Midbrain (tissue), 1 donor: ENCODE results near the gene PPP1R9B.

Experiments
- DNase-seq: peaks from one replicate; lab custom pipeline; 2025; lab: John Stamatoyannopoulos, UW

Gene PPP1R9B

DNA sequence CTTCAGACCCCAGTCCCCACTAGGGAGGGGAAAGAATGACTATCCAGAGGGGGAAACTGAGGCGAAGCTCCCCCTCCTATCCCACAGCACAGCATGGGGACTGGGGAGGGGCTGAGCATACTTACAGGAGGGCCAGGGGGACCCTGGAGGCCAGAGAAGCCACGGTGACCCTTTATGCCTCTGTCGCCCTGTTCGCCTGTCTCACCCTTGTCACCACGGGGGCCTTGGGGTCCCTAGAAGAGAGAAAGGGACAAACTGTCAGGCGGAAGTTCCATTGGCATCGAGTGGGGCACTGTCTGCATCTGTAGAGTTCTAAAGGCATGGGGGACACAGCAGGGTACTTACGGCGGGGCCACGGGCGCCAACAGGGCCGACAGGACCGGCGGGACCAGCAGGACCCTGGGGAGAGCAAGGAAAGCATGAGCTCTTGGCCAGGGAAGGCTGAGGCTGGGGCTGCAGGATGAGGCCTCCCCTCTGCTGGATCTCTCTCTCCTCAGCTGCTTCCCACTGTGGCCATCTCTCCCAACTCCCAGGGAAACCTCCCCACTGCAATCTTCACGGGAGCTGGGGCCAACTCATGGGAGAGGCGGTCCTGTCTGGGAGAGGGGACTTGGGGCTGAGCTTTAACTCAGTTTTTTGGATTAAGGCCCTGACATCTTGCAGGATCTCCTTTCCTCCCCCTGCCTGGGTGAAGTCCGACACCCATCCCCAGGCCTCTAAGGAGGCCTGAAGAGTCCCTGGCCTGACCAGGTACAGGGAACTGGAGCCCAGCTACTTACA, 37.5 kb upstream of the PPP1R9B start:
- DNase-seq: no peak

DNA sequence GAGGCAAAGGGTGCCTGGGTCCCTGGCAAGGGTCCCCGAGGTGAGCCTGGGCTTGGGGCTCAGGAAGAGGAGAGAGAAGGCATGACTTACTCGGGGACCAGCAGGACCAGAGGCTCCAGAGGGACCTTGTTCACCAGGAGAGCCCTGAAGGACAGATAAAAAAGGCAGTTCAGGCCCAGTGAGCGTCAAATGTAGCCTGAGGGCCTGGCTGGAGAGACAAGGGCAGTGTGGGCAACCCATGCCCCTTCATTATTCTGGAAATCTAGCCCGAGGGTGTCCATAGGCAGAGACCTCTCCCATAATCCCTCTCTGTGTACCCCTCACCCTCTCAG, 36.9 kb upstream of the PPP1R9B start:
- no peak for DNase-seq

DNA sequence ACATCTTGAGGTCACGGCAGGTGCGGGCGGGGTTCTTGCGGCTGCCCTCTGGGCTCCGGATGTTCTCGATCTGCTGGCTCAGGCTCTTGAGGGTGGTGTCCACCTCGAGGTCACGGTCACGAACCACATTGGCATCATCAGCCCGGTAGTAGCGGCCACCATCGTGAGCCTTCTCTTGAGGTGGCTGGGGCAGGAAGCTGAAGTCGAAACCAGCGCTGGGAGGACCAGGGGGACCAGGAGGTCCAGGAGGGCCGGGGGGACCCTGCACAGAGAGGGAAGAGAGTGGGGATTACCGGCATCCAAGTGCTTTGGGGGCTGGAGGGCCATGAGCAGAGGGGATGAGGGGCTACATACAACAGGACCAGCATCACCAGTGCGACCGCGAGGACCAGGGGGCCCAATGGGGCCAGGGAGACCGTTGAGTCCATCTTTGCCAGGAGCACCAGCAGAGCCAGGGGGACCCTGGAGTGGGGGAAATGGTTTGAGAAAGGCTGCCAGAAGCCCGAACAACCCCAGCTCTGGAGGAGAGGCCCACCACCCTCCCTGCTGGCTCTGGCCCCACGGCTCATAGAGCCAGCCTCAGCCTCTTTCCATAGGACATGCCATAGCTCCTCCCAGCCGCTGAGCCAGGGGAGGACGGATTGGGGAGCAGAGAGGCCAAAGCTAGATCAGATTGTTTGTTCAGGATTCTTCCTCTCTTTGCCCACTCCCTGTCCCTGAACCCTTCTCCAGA, 36.4 kb upstream of the PPP1R9B start:
- DNase-seq: no peak

DNA sequence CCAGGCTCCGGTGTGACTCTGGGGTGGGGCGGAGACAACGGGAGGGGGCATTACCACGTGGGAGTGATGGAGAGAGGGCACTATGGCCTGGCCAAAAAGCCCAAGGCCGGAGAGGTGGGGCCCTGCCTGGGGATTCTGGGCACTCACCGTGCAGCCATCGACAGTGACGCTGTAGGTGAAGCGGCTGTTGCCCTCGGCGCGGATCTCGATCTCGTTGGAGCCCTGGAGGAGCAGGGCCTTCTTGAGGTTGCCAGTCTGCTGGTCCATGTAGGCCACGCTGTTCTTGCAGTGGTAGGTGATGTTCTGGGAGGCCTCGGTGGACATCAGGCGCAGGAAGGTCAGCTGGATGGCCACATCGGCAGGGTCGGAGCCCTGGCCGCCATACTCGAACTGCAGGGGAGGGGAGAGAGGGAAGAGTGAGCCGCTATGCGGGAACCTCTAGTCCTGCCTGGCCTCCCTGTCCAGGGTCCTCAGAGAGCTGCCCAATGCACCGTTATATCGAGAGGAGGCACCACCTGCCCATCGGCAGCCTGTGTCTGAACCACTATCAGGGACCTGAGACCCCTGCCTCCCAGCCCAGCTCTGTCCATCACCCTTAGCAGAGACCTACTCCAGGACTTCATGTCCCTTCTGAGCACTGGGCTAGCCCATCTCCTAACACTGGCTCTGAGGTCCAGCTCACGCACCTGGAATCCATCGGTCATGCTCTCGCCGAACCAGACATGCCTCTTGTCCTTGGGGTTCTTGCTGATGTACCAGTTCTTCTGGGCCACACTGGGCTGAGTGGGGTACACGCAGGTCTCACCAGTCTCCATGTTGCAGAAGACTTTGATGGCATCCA, 35.4 kb upstream of the PPP1R9B start:
- no peak for DNase-seq

DNA sequence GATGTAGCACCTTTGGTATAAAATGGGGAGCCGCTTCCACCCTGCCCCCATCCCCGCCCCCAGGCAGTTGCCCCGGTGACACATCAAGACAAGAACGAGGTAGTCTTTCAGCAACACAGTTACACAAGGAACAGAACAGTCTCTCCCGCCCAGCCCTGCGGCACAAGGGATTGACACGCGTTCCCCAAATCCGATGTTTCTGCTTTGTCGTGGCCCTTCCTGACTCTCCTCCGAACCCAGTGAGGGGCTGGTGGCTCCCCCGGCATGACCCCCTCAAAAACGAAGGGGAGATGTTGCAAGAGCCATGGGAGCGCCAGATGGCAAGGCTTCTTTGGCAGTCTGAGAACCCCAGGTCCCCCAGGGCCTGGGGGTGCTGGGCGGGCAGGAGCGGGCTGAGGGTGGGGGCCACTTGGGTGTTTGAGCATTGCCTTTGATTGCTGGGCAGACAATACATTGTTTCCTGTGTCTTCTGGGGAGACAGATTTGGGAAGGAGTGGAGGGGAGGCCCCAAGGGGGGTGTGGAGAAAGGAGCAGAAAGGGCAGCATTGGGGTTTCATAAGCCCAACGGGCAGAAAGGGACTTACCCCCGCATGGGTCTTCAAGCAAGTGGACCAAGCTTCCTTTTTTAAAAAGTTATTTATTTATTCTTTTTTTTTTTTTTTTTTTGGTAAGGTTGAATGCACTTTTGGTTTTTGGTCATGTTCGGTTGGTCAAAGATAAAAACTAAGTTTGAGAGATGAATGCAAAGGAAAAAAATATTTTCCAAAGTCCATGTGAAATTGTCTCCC, 34.3 kb upstream of the PPP1R9B start:
- DNase-seq: no peak

DNA sequence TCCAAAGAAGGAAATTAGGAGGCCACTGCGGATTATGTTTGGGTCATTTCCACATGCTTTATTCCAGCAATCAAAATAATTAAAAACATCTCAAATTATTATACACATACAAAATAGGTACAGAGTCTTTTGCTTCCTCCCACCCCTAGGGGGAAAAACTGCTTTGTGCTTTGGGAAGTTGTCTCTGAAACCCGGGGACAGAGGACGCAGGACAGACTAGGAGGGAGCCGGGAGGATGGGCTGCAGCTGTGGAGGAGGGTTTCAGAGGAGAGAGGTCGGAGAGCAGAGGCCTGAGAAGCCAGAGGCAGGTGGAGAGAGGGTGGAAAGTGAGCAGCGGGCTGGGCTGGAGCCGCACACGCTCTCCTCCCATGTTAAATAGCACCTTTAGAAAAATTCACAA, 33.6 kb upstream of the PPP1R9B start:
- DNase-seq: no peak

DNA sequence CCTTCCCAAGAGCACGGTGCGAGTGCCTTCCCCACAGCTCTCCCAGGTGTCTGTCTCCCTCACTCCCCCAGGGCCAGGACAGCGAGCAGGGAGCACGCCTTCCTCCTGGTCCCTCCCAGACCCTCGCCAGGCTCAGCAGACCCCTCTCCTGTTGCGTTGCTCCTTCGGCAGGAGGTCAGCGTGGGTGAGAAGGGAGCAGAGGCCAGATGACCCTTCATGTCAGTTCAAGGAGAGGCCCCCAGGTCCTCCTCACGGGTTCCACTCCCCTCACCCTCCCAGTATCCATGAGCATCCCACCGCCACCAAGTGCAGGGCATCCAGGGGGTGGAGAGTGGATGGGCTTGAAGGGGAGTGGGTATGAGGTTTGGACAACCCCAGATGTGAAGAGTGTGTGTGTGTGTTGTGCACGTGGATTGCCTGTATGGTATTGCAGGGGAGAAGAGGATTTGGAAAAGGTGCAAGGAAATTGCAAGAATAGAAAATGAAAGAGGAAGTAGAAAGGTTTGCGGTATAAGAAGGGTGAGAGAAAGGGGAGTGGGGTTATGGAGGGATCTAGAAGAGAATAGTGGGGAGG, 33.0 kb upstream of the PPP1R9B start:
- DNase-seq: no peak

DNA sequence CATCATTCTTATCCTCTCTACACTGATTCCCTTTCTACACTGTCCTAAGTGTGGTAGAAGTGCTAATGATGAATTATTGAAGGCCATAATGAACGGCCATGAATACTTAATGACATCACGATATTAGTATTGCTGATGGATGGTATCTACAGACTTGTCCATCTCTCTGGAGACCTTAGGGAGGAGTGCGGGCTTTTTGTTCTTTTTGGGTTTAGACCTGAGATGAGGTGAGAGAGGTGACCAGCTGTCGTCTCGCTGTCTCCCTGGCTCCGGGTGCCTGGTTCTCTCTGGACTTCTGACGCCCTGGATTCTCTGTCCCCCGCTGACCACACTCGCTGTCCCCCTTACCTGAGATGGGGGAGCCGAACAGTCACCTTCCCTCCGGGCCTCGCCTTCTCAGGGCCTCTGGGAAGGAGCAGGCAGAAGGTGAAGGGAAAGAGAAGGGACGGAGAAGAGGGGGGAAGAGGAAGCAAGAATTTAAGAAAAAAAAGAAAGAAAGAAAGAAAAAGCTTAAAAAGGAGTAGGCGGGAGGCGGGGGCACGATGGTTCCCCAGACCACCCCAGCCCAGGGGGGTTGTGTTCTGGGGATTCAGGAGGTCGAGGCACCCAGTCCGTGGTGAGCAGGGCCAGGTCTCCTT, 32.4 kb upstream of the PPP1R9B start:
- DNase-seq: no peak

DNA sequence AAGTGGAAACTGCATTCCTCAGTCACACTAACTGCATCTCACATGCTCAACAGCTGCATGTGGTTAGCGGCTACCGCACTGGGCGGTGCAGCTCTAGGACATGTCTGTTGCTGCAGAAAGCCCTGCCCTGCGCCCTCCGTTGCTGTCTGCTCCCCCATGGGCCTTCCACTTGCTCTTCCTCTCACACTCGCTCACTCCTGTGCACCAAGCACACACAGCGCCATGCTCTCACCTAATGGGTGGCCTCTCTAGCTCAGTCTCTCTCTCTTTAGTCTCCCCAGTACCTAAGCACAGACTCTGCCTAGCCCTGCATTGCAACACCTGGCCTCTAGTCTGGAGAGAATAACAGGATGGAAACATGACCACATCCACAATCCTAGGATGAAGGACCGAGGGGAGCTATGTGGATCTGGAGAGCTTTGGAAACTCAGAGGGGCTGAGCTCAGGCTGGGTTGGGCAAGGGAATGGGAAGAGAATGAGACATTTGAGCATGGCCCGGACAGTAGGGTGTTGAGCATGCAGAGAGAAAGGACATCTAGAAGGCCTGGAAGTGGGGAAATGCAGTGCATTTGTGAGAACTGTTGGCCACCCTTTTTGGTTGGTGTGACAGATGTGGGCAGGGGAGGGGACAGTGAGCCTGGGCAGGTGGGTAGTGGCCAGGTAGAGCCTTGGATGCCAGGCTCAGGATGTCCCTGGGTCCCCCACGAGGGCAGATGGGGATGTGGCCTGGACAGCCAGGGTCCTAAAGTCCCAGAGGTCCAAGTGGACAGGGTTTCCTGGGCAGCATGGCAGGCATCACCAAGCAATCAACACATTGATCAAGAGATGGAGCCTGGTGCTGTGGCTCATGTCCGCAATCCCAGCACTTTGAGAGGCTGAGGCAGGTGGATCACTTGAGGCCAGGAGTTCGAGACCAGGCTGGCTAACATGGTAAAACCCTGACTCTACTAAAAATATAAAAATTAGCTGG, 31.4 kb upstream of the PPP1R9B start:
- DNase-seq: no peak

DNA sequence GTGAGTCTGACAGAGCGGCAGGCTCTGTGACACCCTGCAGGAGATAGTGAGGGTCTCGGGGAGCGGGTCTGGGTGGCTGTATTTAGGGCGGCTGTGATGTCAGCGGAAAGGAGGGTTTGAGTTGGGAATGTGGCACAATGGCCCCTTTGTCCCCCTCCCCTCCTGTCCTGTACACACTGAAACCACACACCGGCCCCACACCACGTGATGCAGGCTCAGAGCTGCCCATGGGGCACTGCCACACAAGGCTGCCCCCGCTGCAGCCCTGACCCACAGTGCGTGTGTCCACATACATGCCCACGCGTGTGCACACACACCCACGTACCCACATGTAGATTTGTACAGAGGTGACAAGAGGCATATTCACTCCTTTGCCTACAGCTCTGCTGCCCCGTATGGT, 30.7 kb upstream of the PPP1R9B start:
- peak; percentile 66 for DNase-seq

DNA sequence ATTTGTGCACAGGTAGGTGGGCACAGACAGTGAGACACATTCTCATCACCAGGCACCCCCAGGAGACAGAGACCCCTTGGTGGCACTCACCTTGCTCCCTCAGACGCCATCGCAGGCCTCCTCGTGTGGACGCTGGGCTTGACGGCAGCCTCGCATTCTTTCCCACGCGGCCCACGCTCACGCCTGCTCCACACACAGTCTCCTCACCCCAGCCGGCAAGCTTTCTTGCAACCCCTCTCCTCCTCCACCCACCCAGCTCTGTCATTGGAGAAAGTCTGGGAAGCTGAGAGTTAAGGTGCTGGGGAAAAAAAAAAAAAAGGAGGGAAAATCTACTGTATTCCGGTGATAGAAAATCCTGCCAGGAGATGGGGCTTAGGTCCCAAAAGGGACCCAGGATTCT, 30.1 kb upstream of the PPP1R9B start:
- no peak for DNase-seq

DNA sequence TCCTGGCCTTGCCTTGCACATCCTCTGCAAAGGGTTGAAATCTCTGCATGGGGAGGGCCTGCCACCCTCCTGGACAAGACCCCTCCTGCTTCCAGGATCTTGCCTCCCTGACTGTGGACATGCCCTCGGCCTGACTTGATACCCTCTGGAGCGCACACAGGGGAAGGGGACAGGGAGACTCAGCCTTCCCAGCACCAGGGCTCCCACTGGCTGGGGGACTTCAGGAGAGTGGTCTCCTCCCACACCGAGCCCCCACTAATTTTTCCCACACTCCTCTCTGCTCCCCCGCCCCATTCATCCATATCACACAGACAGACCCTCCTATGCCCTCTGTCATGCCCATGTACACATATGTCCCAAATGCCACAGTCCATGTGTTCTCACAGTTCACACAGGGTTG, 29.6 kb upstream of the PPP1R9B start:
- DNase-seq: no peak

DNA sequence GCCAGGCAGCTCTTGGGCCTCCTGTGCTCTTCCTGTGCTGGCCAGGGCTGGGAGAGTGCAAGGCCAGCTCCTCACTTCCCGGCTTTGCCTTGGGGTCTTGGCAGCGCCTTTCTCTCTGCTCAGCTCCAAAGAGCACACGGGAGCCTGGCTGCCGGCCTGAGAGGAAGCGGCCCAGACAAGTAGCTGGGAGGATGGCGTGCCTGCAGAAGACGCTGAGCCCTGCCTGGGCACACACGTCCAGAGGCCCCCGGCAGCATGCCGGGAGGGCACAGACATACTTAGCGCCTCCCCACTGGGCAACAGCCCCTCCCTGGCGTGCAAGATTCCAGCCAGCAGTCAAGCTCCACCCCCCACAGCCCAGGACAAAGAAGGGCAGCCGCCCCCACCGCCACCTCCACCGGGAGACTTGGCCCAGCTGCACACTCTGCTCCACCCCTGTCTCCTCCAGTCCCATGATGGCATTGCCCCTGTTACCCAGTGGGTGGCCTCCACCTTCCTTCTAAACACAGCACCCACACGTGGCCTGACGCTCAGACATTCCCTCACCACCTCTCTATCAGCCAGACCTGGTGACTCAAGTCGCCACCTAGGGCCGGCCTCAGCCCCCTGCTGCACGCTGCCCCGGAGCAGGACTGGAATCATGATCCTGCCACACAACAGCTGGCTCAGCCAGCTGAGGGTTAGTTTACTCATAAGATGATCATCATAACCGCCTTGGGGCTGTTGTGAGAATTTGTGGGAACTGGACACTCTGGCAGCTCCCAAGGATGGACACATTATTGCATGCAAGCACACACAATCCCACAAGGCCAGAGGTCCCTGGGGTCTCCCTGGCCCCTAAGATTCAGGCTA, 27.7 kb upstream of the PPP1R9B start:
- DNase-seq: peak; percentile 43

DNA sequence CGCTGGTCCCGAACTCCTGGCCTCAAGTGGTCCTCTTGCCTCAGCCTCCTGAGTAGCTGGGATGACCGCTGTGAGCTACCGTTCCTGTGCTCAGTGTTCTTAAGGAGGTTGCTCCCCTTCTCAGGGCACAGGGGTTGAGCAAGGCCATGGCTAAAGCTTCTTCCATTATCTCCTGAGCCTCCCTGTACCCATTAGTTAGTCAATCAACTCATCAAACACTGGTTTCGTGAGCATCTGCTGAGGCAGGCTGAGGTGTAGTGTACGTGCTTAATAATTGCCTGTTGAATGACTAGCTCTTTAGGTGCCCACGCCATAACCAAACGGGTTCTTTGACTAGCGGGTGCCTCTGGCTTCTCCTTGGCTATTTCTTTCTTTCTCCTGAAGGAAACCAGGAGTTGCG, 27.0 kb upstream of the PPP1R9B start:
- no peak for DNase-seq

DNA sequence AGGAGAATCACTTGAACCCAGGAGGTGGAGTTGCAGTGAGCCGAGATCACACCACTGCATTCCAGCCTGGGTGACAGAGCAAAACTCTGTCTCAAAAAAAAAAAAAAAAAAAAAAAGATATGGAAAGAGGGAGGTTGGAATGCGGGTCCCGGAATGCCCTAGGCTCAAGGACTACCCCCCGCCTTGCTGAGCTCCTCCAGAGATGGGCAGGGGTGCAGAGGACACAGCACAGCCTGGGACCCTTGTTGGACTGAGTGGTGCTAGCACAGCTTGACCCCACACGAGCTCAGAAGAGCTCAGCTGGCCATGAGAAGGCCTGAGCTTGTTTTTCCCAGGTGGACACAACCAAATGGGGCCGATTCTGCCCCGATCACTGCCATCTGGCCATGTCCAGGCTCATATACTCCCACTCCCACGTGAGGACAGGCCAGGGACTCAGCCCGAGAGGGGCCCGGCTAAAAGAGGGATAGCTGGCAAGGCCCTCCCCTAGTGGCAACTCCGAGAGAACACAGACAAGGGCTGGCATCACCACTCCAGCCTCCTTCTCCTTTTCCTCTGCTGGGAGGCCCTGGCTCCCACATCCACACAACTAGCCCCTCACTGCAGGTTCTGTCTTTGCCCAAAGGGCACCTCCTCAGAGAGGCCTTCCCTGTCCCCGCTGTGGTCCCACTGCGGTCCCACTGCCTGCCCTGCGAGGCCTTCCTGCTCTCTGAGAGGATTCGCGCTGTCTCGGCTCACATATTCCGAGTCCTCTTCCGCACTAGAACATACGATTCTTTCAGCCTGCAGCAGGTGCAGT, 26.3 kb upstream of the PPP1R9B start:
- DNase-seq: no peak

DNA sequence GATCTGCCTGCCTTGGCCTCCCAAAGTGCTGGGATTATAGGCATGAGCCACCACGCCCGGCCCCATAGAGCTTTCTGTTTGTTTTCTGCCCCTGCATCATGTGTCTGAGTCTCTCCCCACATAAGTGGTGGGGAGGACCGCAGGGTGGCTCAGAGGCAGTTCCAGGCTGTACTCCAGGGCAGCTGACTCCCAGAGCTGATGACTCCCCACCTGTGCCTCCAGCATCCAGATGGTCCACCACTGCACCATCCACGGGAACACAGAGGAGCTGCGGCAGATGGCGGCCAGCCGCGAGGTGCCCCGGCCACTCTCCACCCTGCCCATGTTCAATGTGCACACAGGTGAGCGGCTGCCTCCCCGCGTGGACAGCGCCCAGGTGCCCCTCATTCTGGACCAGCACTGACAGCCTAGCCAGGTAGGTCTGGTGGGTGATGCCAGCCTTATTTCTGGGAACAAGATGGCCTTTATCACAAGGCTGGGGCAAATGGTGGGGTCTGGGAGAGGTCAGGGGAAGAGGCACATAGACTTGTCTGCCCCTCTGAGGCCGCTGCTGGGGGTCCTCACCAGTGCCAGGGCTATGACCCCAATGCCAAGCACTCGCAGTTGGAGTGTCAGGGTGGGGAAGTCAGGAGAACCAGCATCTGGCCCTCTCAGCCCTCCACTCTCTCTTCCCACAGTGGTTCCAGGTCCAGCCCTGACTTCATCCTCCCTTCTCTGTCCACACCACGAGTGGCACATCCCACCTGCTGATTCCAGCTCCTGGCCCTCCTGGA, 24.7 kb upstream of the PPP1R9B start:
- DNase-seq: no peak

DNA sequence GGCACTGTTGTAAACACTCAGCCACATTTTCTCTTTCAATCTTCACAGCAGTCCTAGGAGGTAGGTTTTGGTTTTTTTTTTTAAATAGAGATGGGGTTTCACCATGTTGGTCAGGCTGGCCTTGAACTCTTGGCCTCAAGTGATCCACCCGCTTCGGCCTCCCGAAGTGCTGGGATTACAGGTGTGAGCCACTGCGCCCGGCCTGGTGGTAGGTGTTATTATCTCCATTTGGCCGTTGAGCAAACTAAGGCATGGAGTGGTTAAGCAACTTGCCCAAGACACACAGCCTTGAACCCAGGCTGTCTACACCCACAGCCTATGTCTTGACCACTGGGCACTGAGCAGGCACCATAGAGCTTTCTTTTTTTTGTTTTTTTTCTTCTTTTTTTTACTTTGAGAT, 24.0 kb upstream of the PPP1R9B start:
- no peak for DNase-seq
